B cell (primary cell): ENCODE results near the gene NDST3. TPM values are rescaled to one million over a fixed set of nuclear protein-coding genes. Genes with fewer than 3 reads are reported as not detected.

ENCODE experiments used
- ATAC-seq: fragments of 200-7000 bp; cut with Tn5 transposase; one replicate; pipeline ENCODE4 v1.10.0; 2021; ENCODE audit warnings: low read depth, mild to moderate bottlenecking, moderate number of reproducible peaks, moderate library complexity
- CTCF ChIA-PET: fragments of 350-600 bp; sonication (Branson Sonifier 250); formaldehyde crosslinking; loops from one replicate; lab custom pipeline; 2021; ENCODE audit warnings: antibody characterized with exemption, inconsistent platforms; lab: Charles Lee
- POLR2A ChIA-PET: fragments of 350-600 bp; sonication (Branson Sonifier 250); formaldehyde crosslinking; loops from one replicate; lab custom pipeline; 2021; ENCODE audit warnings: antibody characterized with exemption; lab: Charles Lee
- DNase-seq: peaks from one replicate; pipeline ENCODE4 v3.0.0; 2013
- H2AFZ ChIP-seq: 2 replicates; pipeline ENCODE4 v1.6.1; 2012; ENCODE audit warnings: mild to moderate bottlenecking, low read depth, low read length; ENCODE audit not compliant: insufficient read depth, poor library complexity, severe bottlenecking
- H3K27ac ChIP-seq, 2 donors: 1 replicate in 1 of 2; 2 replicates in 1 of 2; pipeline ENCODE4 v1.5.1; 2012 to 2013; ENCODE audit warnings: low read length in 2 of 2, mild to moderate bottlenecking in 2 of 2, moderate library complexity in 1 of 2
- H3K27me3 ChIP-seq, 4 experiments: fragments of 200-600 bp in 1 of 4; sonication (generic) in 1 of 4; replicated peaks in 1 of 4; 1 replicate in 2 of 4; 2 replicates in 2 of 4; pipeline versions ENCODE4 v1.6.1 to v1.7.0; 2013 to 2016; ENCODE audit warnings: low read length in 3 of 4, mild to moderate bottlenecking in 2 of 4, mixed read lengths in 1 of 4, moderate library complexity in 1 of 4; ENCODE audit not compliant: insufficient read depth in 4 of 4, control insufficient read depth in 3 of 4; ENCODE audit errors: control extremely low read depth in 1 of 4
- H3K36me3 ChIP-seq, 2 experiments: replicated peaks in 1 of 2; 1 replicate in 1 of 2; 2 replicates in 1 of 2; pipeline versions ENCODE4 v1.6.1 to v1.7.1; 2013; ENCODE audit warnings: low read length in 1 of 2; ENCODE audit not compliant: insufficient read depth in 2 of 2, control insufficient read depth in 1 of 2; ENCODE audit errors: control extremely low read depth in 1 of 2, extremely low read depth in 1 of 2
- H3K4me1 ChIP-seq, 2 donors: fragments of 200-600 bp in 1 of 2; sonication (generic) in 1 of 2; 1 replicate in 1 of 2; 2 replicates in 1 of 2; pipeline versions ENCODE4 v1.5.1 to v1.6.1; 2013 to 2017; ENCODE audit warnings: low read length in 2 of 2; ENCODE audit not compliant: control insufficient read depth in 2 of 2, insufficient read depth in 2 of 2
- H3K4me2 ChIP-seq: replicated peaks from 2 replicates; pipeline ENCODE3; 2012; ENCODE audit warnings: mild to moderate bottlenecking, low read depth, low read length; ENCODE audit not compliant: poor library complexity, severe bottlenecking
- H3K4me3 ChIP-seq, 5 experiments: fragments of 200-600 bp in 1 of 5; sonication (generic) in 1 of 5; 1 replicate in 3 of 5; 2 replicates in 2 of 5; pipeline versions ENCODE4 v1.5.1 to v1.7.0; 2011 to 2016; ENCODE audit warnings: low read length in 4 of 5, mild to moderate bottlenecking in 4 of 5, low read depth in 2 of 5, control low read depth in 1 of 5, moderate library complexity in 1 of 5; ENCODE audit not compliant: insufficient read depth in 1 of 5; ENCODE audit errors: control extremely low read depth in 1 of 5, extremely low read depth in 1 of 5
- H3K79me2 ChIP-seq: fragments of 200-600 bp; sonication (generic); one replicate; pipeline ENCODE4 v1.6.0; 2016; ENCODE audit warnings: low read length; ENCODE audit not compliant: control insufficient read depth, insufficient read depth
- H3K9ac ChIP-seq: fragments of 200-600 bp; sonication (generic); 2 replicates; pipeline ENCODE4 v1.6.1; 2017; ENCODE audit warnings: mild to moderate bottlenecking, low read length, moderate library complexity
- H3K9me3 ChIP-seq, 3 donors: one replicate each; pipeline versions ENCODE4 v1.6.1 to v1.7.1; 2013; ENCODE audit warnings: low read length in 2 of 3; ENCODE audit not compliant: control insufficient read depth in 2 of 3, insufficient read depth in 1 of 3; ENCODE audit errors: control extremely low read depth in 1 of 3
- H4K20me1 ChIP-seq: 2 replicates; pipeline ENCODE4 v1.6.0; 2012; ENCODE audit warnings: mild to moderate bottlenecking, low read length; ENCODE audit not compliant: insufficient read depth, control insufficient read depth, poor library complexity, severe bottlenecking
- H3K27ac Mint-ChIP-seq: one replicate; pipeline ENCODE4 v1.8.0; 2021; ENCODE audit warnings: mixed read lengths
- H3K27me3 Mint-ChIP-seq: one replicate; pipeline ENCODE4 v1.8.0; 2021; ENCODE audit warnings: mixed read lengths
- H3K4me1 Mint-ChIP-seq: one replicate; pipeline ENCODE4 v1.8.0; 2021; ENCODE audit warnings: mixed read lengths
- H3K4me3 Mint-ChIP-seq: one replicate; pipeline ENCODE4 v1.8.0; 2021; ENCODE audit warnings: mixed read lengths
- H3K9me3 Mint-ChIP-seq: one replicate; pipeline ENCODE4 v1.8.0; 2022; ENCODE audit warnings: mixed read lengths; ENCODE audit not compliant: insufficient read depth
- EZH2 ChIP-seq: IDR thresholded peaks from 2 replicates; pipeline ENCODE4 v1.6.1; 2012; ENCODE audit warnings: borderline replicate concordance, low read depth, mild to moderate bottlenecking, moderate library complexity, low read length; ENCODE audit not compliant: insufficient read depth, poor library complexity, severe bottlenecking
- WGBS: methylation state at CpG from one replicate; pipeline ENCODE4 v1.1.5; 2013; ENCODE audit warnings: missing lambda C conversion rate; ENCODE audit not compliant: insufficient coverage; 5-methylcytosine and 5-hydroxymethylcytosine counted together
- intact Hi-C: fragments of 100-400 bp; cut with micrococcal nuclease; formaldehyde crosslinking; loops from one replicate; pipeline ENCODE4 v1.10.0; 2022
- polyA plus RNA-seq: library from polyadenylated mRNA; depleted of rRNA; stranded (reverse); fragments of >200 nt; gene quantifications from 2 replicates; pipeline ENCODE4 v1.2.3, GENCODE V29; 2012
- total RNA-seq, 2 donors: library from RNA; stranded (reverse); fragments of 120-200 nt in 1 of 2; gene quantifications; 1 replicate in 1 of 2; 2 replicates in 1 of 2; pipeline versions ENCODE4 v1.2.3 to v1.2.4, GENCODE V29; 2013 to 2022
- TF ChIP-seq, protein P1 (sequence below): fragments of 200-600 bp; IDR thresholded peaks from one replicate; pipeline ENCODE4 v1.8.0; 2022; ENCODE audit warnings: antibody characterized with exemption, mild to moderate bottlenecking

The NDST3 gene
- total and polyA plus RNA-seq, 2 donors (not counting 1 experiment from before 2014, with no cell fraction given) = not detected

DNA sequence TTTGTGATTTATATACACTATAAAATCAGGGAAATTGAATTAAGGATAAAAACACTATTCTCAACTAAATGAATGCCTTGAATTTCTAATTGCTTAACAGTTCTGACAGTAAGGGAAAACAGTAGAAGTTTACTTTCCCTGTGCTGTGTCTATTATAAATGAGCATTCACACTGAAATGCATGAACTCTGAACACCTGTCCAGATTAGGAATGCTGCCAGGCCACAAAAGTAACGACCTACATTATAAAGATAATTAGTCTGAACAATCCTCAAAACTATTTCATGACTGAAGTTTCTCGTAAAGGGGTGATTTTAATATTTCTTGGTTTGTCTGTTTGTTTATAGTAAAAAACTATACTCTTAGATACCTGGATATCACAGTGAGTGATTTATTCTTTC, 2.0 kb downstream of the NDST3 start:
- CTCF ChIA-PET = no interaction called here
- Histone ChIP-seq H3K27ac (no peak overlapping the region), H3K9ac (no peak overlapping the region), H3K27me3 (peaks cover 0 to 12% (median 10%) of the 10 kb centered on the region in 4 experiments), H3K4me2 (no peak overlapping the region), H3K9me3 (no peaks in the 10 kb centered on the region), H2AFZ (no peak overlapping the region), H3K79me2 (no peaks in the 10 kb centered on the region), H3K36me3 (no peaks in the 10 kb centered on the region), H4K20me1 (no peaks in the 10 kb centered on the region), H3K4me3 (no peak overlapping the region), H3K4me1 (no peaks in the 10 kb centered on the region)
- ATAC-seq = no peak
- H3K27ac Mint-ChIP-seq = no peak overlapping the region
- intact Hi-C loops = no loop called here
- POLR2A ChIA-PET = no interaction called here
- H3K4me1 Mint-ChIP-seq = peaks cover 4% of the 10 kb centered on the region
- TF ChIP-seq, protein P1, sequence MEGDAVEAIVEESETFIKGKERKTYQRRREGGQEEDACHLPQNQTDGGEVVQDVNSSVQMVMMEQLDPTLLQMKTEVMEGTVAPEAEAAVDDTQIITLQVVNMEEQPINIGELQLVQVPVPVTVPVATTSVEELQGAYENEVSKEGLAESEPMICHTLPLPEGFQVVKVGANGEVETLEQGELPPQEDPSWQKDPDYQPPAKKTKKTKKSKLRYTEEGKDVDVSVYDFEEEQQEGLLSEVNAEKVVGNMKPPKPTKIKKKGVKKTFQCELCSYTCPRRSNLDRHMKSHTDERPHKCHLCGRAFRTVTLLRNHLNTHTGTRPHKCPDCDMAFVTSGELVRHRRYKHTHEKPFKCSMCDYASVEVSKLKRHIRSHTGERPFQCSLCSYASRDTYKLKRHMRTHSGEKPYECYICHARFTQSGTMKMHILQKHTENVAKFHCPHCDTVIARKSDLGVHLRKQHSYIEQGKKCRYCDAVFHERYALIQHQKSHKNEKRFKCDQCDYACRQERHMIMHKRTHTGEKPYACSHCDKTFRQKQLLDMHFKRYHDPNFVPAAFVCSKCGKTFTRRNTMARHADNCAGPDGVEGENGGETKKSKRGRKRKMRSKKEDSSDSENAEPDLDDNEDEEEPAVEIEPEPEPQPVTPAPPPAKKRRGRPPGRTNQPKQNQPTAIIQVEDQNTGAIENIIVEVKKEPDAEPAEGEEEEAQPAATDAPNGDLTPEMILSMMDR = no peak
- no peak for TF ChIP-seq EZH2
- DNase-seq = no peak
- peaks cover 19% of the 10 kb centered on the region for H3K27me3 Mint-ChIP-seq
- no peak overlapping the region for H3K4me3 Mint-ChIP-seq
- no CpG with 5 or more reads among the region's 2 CpGs for WGBS
- H3K9me3 Mint-ChIP-seq = no peaks in the 10 kb centered on the region

DNA sequence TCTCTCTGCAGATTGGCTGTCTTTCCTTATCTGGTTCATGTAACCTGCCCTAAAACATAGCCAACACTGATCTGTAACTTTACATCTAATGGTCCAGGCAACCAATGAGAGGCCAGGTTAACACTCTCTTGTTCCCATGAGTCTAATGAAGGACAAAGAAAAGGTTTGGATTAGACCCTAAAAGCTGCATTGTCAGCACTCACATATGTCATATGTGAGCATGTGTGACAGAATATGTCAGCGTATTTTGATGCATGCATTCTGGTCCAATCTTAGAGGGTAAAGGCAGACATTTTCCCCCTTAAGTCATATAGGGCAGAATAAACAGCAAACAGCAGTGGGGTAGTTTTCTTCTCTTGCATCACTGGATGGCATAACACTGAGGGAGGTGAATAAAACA, 3.7 kb downstream of the NDST3 start:
- Mint-ChIP-seq H3K27me3 (peaks cover 7% of the 10 kb centered on the region), H3K4me1 (peaks cover 2% of the 10 kb centered on the region), H3K9me3 (no peaks in the 10 kb centered on the region), H3K4me3 (no peak overlapping the region), H3K27ac (no peak overlapping the region)
- ATAC-seq = no peak
- no peaks in the 10 kb centered on the region for H3K4me1 ChIP-seq
- intact Hi-C loops = no loop called here
- H3K36me3 ChIP-seq = no peaks in the 10 kb centered on the region
- ChIA-PET POLR2A (no interaction called here), CTCF (no interaction called here)
- peaks cover 0 to 8% (median 5%) of the 10 kb centered on the region in 4 experiments for H3K27me3 ChIP-seq
- TF ChIP-seq EZH2 = no peak
- TF ChIP-seq, protein P1 = no peak
- H3K79me2 ChIP-seq = no peaks in the 10 kb centered on the region
- WGBS = no CpG with 5 or more reads among the region's 1 CpG
- no peaks in the 10 kb centered on the region for H3K9me3 ChIP-seq
- H3K4me3 ChIP-seq = no peak overlapping the region
- DNase-seq = no peak
- H4K20me1 ChIP-seq = no peaks in the 10 kb centered on the region
- no peak overlapping the region for H3K9ac ChIP-seq
- H3K4me2 ChIP-seq = no peak overlapping the region
- no peak overlapping the region for H2AFZ ChIP-seq
- H3K27ac ChIP-seq = no peak overlapping the region
